Measurements from ENCODE around the gene PCMT1. TPM values are rescaled to one million over a fixed set of nuclear protein-coding genes. Genes with fewer than 3 reads are reported as not detected.

Gene PCMT1
- total and polyA plus RNA-seq, 2 of the 13 experiments (the other 11 are each of a cell fraction or from before 2014, with no cell fraction given), result 112 to 169 TPM

- TF ChIP-seq PRDM10 (CRISPR knock-in tag; IDR thresholded peaks at IDR 0.05; ENCODE audit: low read depth), result no peak
- no peak for TF ChIP-seq SNAI1 (CRISPR knock-in tag; IDR thresholded peaks at IDR 0.05; ENCODE audit: borderline replicate concordance)
- TF ChIP-seq SMAD3 (CRISPR knock-in tag; IDR thresholded peaks at IDR 0.05), result peak; percentile 34; the same call in 1 of the 2 replicates
- no peak for TF ChIP-seq IKZF4 (CRISPR knock-in tag; IDR thresholded peaks at IDR 0.05; ENCODE audit: borderline replicate concordance, low read depth, not compliant biosample characterization)
- no peak for TF ChIP-seq JUN (CRISPR knock-in tag; IDR thresholded peaks at IDR 0.05)
- TF ChIP-seq ARNT2 (CRISPR knock-in tag; IDR thresholded peaks at IDR 0.05; ENCODE audit: low read depth), result no peak
- no peak for TF ChIP-seq FOXA1 (IDR thresholded peaks at IDR 0.05)
- TF ChIP-seq FOXA1 (CRISPR knock-in tag; IDR thresholded peaks at IDR 0.05), result peak; percentile 53; the same call in 1 of the 2 replicates
- TF ChIP-seq MXI1 (IDR thresholded peaks at IDR 0.05; ENCODE audit: borderline replicate concordance, low read depth, low read length), result peak; percentile 57; the same call in 1 of the 3 replicates
- no peak for TF ChIP-seq MZF1 (CRISPR knock-in tag; IDR thresholded peaks at IDR 0.05; ENCODE audit: borderline replicate concordance)
- no peak for TF ChIP-seq ZBTB8A (CRISPR knock-in tag; IDR thresholded peaks at IDR 0.05; ENCODE audit: borderline replicate concordance, low read depth)
- TF ChIP-seq PPARG (CRISPR knock-in tag; conservative IDR thresholded peaks at IDR 0.05), result no peak
- TF ChIP-seq ATM (IDR thresholded peaks at IDR 0.05; ENCODE audit: borderline replicate concordance), result no peak
- TF ChIP-seq ASH2L (IDR thresholded peaks at IDR 0.05; ENCODE audit: insufficient read length, low read depth, low read length), result no peak
- TF ChIP-seq ZFP36L1 (CRISPR knock-in tag; IDR thresholded peaks at IDR 0.05), result no peak
- no peak for TF ChIP-seq ZNF674 (CRISPR knock-in tag; IDR thresholded peaks at IDR 0.05; ENCODE audit: low read depth)
- peak; percentile 27; the same call in 1 of the 2 replicates for TF ChIP-seq RXRB (CRISPR knock-in tag; IDR thresholded peaks at IDR 0.05; ENCODE audit: borderline replicate concordance)
- no peak for TF ChIP-seq ZSCAN25 (CRISPR knock-in tag; IDR thresholded peaks at IDR 0.05)
- TF ChIP-seq ZNF782 (CRISPR knock-in tag; IDR thresholded peaks at IDR 0.05; ENCODE audit: borderline replicate concordance), result no peak
- no peak for TF ChIP-seq ZNF839 (CRISPR knock-in tag; IDR thresholded peaks at IDR 0.05; ENCODE audit: borderline replicate concordance)
- peak; percentile 66 for TF ChIP-seq FOXA3 (CRISPR knock-in tag; IDR thresholded peaks at IDR 0.05)
Measured at GRCh38 chr6:149723771-149724417, 25.6 kb upstream of the PCMT1 start (continued).
